Measurements from ENCODE around the gene STAT4. TPM values are rescaled to one million over a fixed set of nuclear protein-coding genes. Genes with fewer than 3 reads are reported as not detected.
A peak's percentile ranks its signal among the peaks of the same experiment; 100 is the strongest.

Gene STAT4
- total RNA-seq, 2 experiments from 2014 or later = 77.1 to 83.0 TPM

DNA sequence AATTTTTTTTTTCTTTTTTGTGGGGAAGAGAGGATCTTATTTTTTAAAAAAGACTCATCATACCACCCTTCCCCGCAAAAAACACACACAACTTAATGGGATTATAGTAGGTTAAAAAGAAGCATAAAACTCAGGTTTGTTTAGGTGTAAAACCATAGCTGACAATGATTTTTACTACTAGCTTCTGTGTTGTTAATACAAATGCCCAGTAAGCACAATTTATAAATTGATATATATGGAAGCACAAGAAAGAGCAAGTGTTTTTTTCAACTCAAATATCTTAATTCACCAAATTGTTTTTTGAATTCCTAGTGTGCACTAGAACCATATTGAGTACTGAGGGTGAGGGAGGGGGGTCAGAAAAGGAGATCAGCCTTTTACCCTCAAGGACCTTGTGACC, 7.0 kb downstream of the STAT4 start:
- intact Hi-C loops (cut with DNase I, micrococcal nuclease) = loop anchor here in 1 of 2 experiments (5.0 kb wide), 1 partner anchor 36 kb away; no protein-coding TSS in a partner anchor
- H3K36me3 Mint-ChIP-seq (ENCODE audit: low read depth) = peaks cover 89% of the 10 kb centered on the region
- H3K4me3 Mint-ChIP-seq = no peak overlapping the region
- H3K9me3 Mint-ChIP-seq = no peaks in the 10 kb centered on the region
- no peaks in the 10 kb centered on the region for H3K27me3 ChIP-seq (ENCODE audit: control insufficient read depth in 1 of 2, insufficient read depth in 2 of 2, low read length in 2 of 2)
- ChIA-PET CTCF (interaction anchor here (1.8 kb wide), 1 partner anchor 91 kb away, joined by 8 read pairs; no protein-coding TSS in a partner anchor), POLR2A (no interaction called here)
- no peak overlapping the region for H3K27ac Mint-ChIP-seq
- ATAC-seq (ENCODE audit: poor library complexity) (no peak), DNase-seq (no peak)
- no peaks in the 10 kb centered on the region for H3K9me3 ChIP-seq (ENCODE audit: control insufficient read depth in 1 of 2, insufficient read depth in 1 of 2, low read length in 2 of 2)
- H3K27ac ChIP-seq (ENCODE audit: low read depth in 1 of 2, low read length in 2 of 2) = no peak overlapping the region
- H3K27me3 Mint-ChIP-seq = no peaks in the 10 kb centered on the region
- TF ChIP-seq, protein P1, sequence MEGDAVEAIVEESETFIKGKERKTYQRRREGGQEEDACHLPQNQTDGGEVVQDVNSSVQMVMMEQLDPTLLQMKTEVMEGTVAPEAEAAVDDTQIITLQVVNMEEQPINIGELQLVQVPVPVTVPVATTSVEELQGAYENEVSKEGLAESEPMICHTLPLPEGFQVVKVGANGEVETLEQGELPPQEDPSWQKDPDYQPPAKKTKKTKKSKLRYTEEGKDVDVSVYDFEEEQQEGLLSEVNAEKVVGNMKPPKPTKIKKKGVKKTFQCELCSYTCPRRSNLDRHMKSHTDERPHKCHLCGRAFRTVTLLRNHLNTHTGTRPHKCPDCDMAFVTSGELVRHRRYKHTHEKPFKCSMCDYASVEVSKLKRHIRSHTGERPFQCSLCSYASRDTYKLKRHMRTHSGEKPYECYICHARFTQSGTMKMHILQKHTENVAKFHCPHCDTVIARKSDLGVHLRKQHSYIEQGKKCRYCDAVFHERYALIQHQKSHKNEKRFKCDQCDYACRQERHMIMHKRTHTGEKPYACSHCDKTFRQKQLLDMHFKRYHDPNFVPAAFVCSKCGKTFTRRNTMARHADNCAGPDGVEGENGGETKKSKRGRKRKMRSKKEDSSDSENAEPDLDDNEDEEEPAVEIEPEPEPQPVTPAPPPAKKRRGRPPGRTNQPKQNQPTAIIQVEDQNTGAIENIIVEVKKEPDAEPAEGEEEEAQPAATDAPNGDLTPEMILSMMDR (IDR thresholded peaks at IDR 0.05) = no peak
- peaks cover 22% of the 10 kb centered on the region for H3K4me1 ChIP-seq (ENCODE audit: insufficient read depth, low read length)
- peaks cover 63% of the 10 kb centered on the region for H3K36me3 ChIP-seq (ENCODE audit: insufficient read depth, low read length)
- no peak overlapping the region for H3K4me3 ChIP-seq (ENCODE audit: low read length)
- peaks cover 74% of the 10 kb centered on the region for H3K4me1 Mint-ChIP-seq (ENCODE audit: low read depth)

DNA sequence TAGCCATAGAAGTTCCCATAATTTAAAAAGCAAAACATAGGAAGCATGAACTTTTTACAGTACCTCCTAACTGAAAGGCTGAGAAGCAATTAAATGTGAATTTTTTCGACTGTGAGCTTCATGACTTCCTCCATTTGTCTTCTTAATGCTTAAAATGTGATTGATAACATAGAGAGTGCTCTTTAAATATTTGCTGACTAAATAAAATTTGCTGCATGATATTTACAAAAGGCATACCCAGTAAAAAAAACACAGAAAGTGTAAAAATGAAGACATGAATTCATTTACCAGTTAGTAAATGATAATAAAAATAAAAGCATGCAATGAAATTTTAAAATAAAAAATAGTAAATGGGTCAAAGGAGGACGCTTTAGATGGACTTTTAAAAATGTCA, 21.9 kb downstream of the STAT4 start:
- CTCF ChIA-PET = interaction anchor here (1.1 to 1.2 kb wide), 2 partner anchors 14 to 55 kb away, joined by 3 read pairs; no protein-coding TSS in a partner anchor
- H3K4me1 ChIP-seq (ENCODE audit: insufficient read depth, low read length) = peaks cover 17% of the 10 kb centered on the region
- intact Hi-C loops (cut with DNase I, micrococcal nuclease) = no loop called here
- H3K27me3 Mint-ChIP-seq = no peaks in the 10 kb centered on the region
- peak overlapping the region in 1 of 2 donors; percentile 43 for H3K27ac ChIP-seq (ENCODE audit: low read depth in 1 of 2, low read length in 2 of 2)
- DNase-seq = no peak
- no peak overlapping the region for H3K4me3 Mint-ChIP-seq
- H3K9me3 ChIP-seq (ENCODE audit: control insufficient read depth in 1 of 2, insufficient read depth in 1 of 2, low read length in 2 of 2) = no peaks in the 10 kb centered on the region
- no peak for ATAC-seq (ENCODE audit: poor library complexity)
- H3K36me3 Mint-ChIP-seq (ENCODE audit: low read depth) = peaks cover 76% of the 10 kb centered on the region
- no peak overlapping the region for H3K4me3 ChIP-seq (ENCODE audit: low read length)
- TF ChIP-seq, protein P1 (IDR thresholded peaks at IDR 0.05) = no peak
- peaks cover 56% of the 10 kb centered on the region for H3K4me1 Mint-ChIP-seq (ENCODE audit: low read depth)
- H3K9me3 Mint-ChIP-seq = no peaks in the 10 kb centered on the region
- POLR2A ChIA-PET = interaction anchor here (3.9 kb wide), 1 partner anchor 21 kb away, joined by 22 read pairs; the partner anchor contains the start of gene STAT4
- peaks cover 8% of the 10 kb centered on the region for H3K36me3 ChIP-seq (ENCODE audit: insufficient read depth, low read length)
- no peaks in the 10 kb centered on the region for H3K27me3 ChIP-seq (ENCODE audit: control insufficient read depth in 1 of 2, insufficient read depth in 2 of 2, low read length in 2 of 2)
- H3K27ac Mint-ChIP-seq = no peak overlapping the region

DNA sequence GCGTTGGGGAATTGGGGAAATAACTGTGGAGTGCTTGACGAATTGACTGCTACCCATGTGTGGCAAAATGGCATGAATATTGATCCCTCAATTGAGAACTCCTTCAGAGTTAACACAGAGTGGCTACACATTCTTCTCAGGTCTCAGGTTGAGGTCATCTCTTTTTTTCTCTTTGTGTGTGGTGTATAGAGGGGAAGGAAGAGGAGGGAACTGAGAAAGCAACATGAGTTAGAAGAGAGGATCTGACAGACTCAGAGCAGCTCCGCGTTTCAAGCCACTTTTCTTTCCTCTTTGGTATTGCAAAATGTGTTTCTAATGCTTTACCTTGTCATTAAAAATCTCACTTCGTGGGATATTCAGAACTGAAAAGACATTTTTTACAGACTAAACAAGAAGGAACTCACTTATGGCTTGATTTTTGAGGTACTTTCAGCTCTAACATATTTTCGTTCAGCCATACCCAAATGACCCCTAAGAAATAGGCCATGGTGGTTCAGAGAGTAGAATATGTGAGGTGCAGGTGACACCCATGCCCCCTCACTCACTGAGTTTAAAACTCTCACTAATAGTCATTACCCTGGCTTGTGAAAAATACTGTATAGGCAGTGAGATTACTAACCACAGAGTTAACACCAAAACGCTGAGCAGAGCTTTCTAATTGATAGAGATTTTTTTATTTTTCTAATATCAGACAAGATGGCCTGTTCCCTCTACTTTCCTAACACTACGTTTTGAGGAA, 22.5 kb downstream of the STAT4 start:
- CTCF ChIA-PET = interaction anchor here (1.1 to 1.2 kb wide), 2 partner anchors 13 to 56 kb away, joined by 3 read pairs; no protein-coding TSS in a partner anchor
- no peaks in the 10 kb centered on the region for H3K27me3 Mint-ChIP-seq
- H3K4me1 Mint-ChIP-seq (ENCODE audit: low read depth) = peaks cover 58% of the 10 kb centered on the region
- no peaks in the 10 kb centered on the region for H3K9me3 ChIP-seq (ENCODE audit: control insufficient read depth in 1 of 2, insufficient read depth in 1 of 2, low read length in 2 of 2)
- intact Hi-C loops (cut with DNase I, micrococcal nuclease) = no loop called here
- DNase-seq = peak in 3 of 14 experiments; percentile 34 to 75 (median 47)
- no peaks in the 10 kb centered on the region for H3K27me3 ChIP-seq (ENCODE audit: control insufficient read depth in 1 of 2, insufficient read depth in 2 of 2, low read length in 2 of 2)
- peaks cover 76% of the 10 kb centered on the region for H3K36me3 Mint-ChIP-seq (ENCODE audit: low read depth)
- peaks cover 13% of the 10 kb centered on the region for H3K36me3 ChIP-seq (ENCODE audit: insufficient read depth, low read length)
- H3K4me1 ChIP-seq (ENCODE audit: insufficient read depth, low read length) = peaks cover 17% of the 10 kb centered on the region
- H3K27ac ChIP-seq (ENCODE audit: low read depth in 1 of 2, low read length in 2 of 2) = peak overlapping the region; percentile 10 to 43
- no peak overlapping the region for H3K4me3 ChIP-seq (ENCODE audit: low read length)
- ATAC-seq (ENCODE audit: poor library complexity) = peak; percentile 54
- POLR2A ChIA-PET = interaction anchor here (3.9 kb wide), 1 partner anchor 22 kb away, joined by 22 read pairs; the partner anchor contains the start of gene STAT4
- no peaks in the 10 kb centered on the region for H3K9me3 Mint-ChIP-seq
- TF ChIP-seq, protein P1 (IDR thresholded peaks at IDR 0.05) = no peak
- H3K27ac Mint-ChIP-seq = peak overlapping the region; percentile 60
- no peak overlapping the region for H3K4me3 Mint-ChIP-seq

All from CD4-positive, alpha-beta T cell (primary cell).